Endothelial cell (in vitro differentiated cells): Measurements from ENCODE around the gene FAM228B. TPM values are rescaled to one million over a fixed set of nuclear protein-coding genes. Genes with fewer than 3 reads are reported as not detected.
A peak's percentile ranks its signal among the peaks of the same experiment; 100 is the strongest.

Experiments
- DNase-seq: peaks from one replicate; pipeline ENCODE4 v3.0.0; 2021; ENCODE audit warnings: low spot score
- H3K27ac Mint-ChIP-seq: one replicate; pipeline ENCODE4 v1.8.0; 2021; ENCODE audit warnings: mixed read lengths, inconsistent platforms; ENCODE audit not compliant: unreplicated experiment
- H3K27me3 Mint-ChIP-seq: one replicate; pipeline ENCODE4 v1.8.0; 2021; ENCODE audit warnings: mild to moderate bottlenecking, moderate library complexity, mixed read lengths, inconsistent platforms; ENCODE audit not compliant: unreplicated experiment
- H3K36me3 Mint-ChIP-seq: one replicate; pipeline ENCODE4 v1.8.0; 2021; ENCODE audit warnings: mild to moderate bottlenecking, low read depth, mixed read lengths, inconsistent platforms; ENCODE audit not compliant: unreplicated experiment
- H3K4me1 Mint-ChIP-seq: one replicate; pipeline ENCODE4 v1.8.0; 2021; ENCODE audit warnings: mild to moderate bottlenecking, mixed read lengths, inconsistent platforms; ENCODE audit not compliant: unreplicated experiment
- H3K4me3 Mint-ChIP-seq: one replicate; pipeline ENCODE4 v1.8.0; 2021; ENCODE audit warnings: mild to moderate bottlenecking, mixed read lengths, inconsistent platforms; ENCODE audit not compliant: unreplicated experiment
- H3K9me3 Mint-ChIP-seq: one replicate; pipeline ENCODE4 v1.8.0; 2021; ENCODE audit warnings: mixed read lengths, inconsistent platforms; ENCODE audit not compliant: unreplicated experiment
- CTCF ChIP-seq: fragments of 200-600 bp; sonication (generic); IDR thresholded peaks from one replicate; pipeline ENCODE4 v1.5.0; 2021; ENCODE audit warnings: antibody characterized with exemption; ENCODE audit not compliant: unreplicated experiment
- total RNA-seq: library from RNA; stranded (reverse); fragmentation: NEBNext Ultra II Directional; extraction: Animal tissue kit (Norgen Biotek cat#: 25700); gene quantifications from one replicate; pipeline ENCODE4 v1.2.1, GENCODE V29; 2021; ENCODE audit not compliant: unreplicated experiment

FAM228B gene
- total RNA-seq, 1 donor from 2014 or later: 21.3 TPM

DNA sequence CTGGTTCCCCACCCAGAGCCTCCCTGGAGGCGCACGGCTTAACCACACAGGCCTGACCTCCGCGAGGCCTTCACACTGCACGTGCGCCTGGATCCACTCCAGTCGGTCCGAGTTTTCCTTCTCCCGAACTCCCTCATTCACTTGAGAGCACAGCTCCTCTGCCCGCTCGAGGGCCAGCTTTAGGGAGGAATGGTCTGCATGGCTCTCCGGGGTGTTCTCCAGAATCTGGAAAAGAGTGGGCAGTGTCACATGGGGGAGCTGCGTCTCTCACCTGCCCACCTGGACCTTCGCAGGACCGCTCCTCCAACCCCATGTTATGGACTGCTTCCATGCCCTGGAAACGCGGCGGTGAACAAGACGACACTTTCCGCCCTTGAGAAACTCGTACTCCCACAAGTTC, 87.5 kb downstream of the FAM228B start:
- Mint-ChIP-seq H3K27ac (no peak overlapping the region), H3K4me3 (peak overlapping the region; percentile 71), H3K27me3 (peaks cover 15% of the 10 kb centered on the region), H3K36me3 (peaks cover 64% of the 10 kb centered on the region), H3K4me1 (peaks cover 27% of the 10 kb centered on the region), H3K9me3 (no peaks in the 10 kb centered on the region)
- no peak for TF ChIP-seq CTCF
- DNase-seq: no peak

DNA sequence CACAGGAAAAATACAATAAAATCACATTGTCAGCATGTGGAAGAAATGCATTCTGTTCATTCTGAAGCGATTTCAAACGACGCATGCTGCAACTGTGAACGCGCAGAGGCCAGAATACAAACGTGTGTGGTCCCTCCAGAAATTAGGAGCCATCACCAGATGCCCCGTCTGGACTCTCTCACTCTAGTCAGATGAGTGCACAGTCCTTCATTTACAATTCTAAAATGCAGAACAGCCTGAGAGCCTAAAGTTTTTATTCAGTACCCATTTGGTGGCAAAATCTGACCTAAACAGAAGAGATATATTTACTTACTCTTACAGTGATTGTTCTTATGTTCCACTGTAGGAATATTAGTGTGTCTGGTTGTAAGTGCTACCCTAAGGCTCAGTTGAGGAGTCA, 88.1 kb downstream of the FAM228B start:
- H3K4me3 Mint-ChIP-seq: peak overlapping the region; percentile 71
- TF ChIP-seq CTCF: no peak

GRCh38 chr2:24214880-24215279, 91.6 kb downstream of the FAM228B start:
- TF ChIP-seq CTCF: no peak
- Mint-ChIP-seq H3K4me3 (no peak overlapping the region), H3K27ac (no peak overlapping the region), H3K9me3 (no peaks in the 10 kb centered on the region), H3K27me3 (peaks cover 3% of the 10 kb centered on the region), H3K36me3 (peaks cover 50% of the 10 kb centered on the region), H3K4me1 (peaks cover 5% of the 10 kb centered on the region)
- DNase-seq: no peak

More for the DNA sequence above, 88.1 kb downstream of the FAM228B start:
- H3K9me3 Mint-ChIP-seq: no peaks in the 10 kb centered on the region
- no peak overlapping the region for H3K27ac Mint-ChIP-seq
- H3K27me3 Mint-ChIP-seq: peaks cover 15% of the 10 kb centered on the region
- peaks cover 65% of the 10 kb centered on the region for H3K36me3 Mint-ChIP-seq
- peaks cover 23% of the 10 kb centered on the region for H3K4me1 Mint-ChIP-seq
- no peak for DNase-seq

Other genes with a start within 250 kb of the FAM228B start
- gene ATAD2B, start 196.3 kb upstream of the FAM228B start, total RNA-seq: 23.6 TPM
- 14.9 TPM for gene UBXN2A, start 183.0 kb upstream of the FAM228B start, total RNA-seq
- gene MFSD2B, start 113.4 kb upstream of the FAM228B start, total RNA-seq: not detected
- gene WDCP, start 76.1 kb upstream of the FAM228B start, total RNA-seq: 13.4 TPM
- 31.1 TPM for gene FKBP1B, start 73.7 kb upstream of the FAM228B start, total RNA-seq
- 67.5 TPM for gene SF3B6, start 47.1 kb upstream of the FAM228B start, total RNA-seq
- 81.5 TPM for gene TP53I3, start 38.6 kb upstream of the FAM228B start, total RNA-seq
- gene PFN4, start 135 bp upstream of the FAM228B start, total RNA-seq: 1.0 TPM
- gene FAM228A, start 51.6 kb downstream of the FAM228B start, total RNA-seq: not detected
- 73.3 TPM for gene ITSN2, start 237.1 kb downstream of the FAM228B start, total RNA-seq